Measurements from ENCODE around the gene KCNK17.

DNA sequence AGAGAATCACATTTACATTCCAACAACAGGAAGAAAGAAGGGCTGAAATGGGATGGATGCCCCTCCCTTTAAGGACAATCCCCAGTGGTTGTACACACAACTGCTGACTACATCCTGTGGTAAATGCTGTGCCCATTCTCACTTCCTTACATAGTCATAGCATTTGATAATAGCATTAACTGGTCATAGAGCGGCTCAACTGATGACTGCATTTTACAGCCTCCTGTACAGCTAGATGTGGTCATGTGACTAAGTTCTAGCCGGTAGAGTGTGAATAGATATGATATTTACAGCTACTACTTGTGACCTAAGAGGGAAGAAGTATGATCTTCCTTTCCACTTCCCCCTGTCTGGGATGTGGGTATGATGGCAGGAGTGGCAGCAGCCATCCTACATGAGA lies 24.7 kb downstream of the KCNK17 start:
- TF ChIP-seq, protein P1, sequence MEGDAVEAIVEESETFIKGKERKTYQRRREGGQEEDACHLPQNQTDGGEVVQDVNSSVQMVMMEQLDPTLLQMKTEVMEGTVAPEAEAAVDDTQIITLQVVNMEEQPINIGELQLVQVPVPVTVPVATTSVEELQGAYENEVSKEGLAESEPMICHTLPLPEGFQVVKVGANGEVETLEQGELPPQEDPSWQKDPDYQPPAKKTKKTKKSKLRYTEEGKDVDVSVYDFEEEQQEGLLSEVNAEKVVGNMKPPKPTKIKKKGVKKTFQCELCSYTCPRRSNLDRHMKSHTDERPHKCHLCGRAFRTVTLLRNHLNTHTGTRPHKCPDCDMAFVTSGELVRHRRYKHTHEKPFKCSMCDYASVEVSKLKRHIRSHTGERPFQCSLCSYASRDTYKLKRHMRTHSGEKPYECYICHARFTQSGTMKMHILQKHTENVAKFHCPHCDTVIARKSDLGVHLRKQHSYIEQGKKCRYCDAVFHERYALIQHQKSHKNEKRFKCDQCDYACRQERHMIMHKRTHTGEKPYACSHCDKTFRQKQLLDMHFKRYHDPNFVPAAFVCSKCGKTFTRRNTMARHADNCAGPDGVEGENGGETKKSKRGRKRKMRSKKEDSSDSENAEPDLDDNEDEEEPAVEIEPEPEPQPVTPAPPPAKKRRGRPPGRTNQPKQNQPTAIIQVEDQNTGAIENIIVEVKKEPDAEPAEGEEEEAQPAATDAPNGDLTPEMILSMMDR (IDR thresholded peaks at IDR 0.05): no peak
- no peak for TF ChIP-seq POLR2A (IDR thresholded peaks at IDR 0.05)
